ENCODE measurements around the gene KCNJ4.

- no peak for TF ChIP-seq CTCF (conservative IDR thresholded peaks at IDR 0.05 in 1 of 2, IDR thresholded peaks at IDR 0.05 in 1 of 2; ENCODE audit: extremely low read depth in 1 of 2, insufficient read depth in 1 of 2, low read depth in 1 of 2, low read length in 2 of 2)
- TF ChIP-seq EZH2 (IDR thresholded peaks at IDR 0.05; ENCODE audit: borderline replicate concordance, low read length) = no peak
Observed at GRCh38 chr22:38414009-38414395, 41.0 kb downstream of the KCNJ4 start.
